ENCODE results near the gene MDGA2.

- TF ChIP-seq, protein P1, sequence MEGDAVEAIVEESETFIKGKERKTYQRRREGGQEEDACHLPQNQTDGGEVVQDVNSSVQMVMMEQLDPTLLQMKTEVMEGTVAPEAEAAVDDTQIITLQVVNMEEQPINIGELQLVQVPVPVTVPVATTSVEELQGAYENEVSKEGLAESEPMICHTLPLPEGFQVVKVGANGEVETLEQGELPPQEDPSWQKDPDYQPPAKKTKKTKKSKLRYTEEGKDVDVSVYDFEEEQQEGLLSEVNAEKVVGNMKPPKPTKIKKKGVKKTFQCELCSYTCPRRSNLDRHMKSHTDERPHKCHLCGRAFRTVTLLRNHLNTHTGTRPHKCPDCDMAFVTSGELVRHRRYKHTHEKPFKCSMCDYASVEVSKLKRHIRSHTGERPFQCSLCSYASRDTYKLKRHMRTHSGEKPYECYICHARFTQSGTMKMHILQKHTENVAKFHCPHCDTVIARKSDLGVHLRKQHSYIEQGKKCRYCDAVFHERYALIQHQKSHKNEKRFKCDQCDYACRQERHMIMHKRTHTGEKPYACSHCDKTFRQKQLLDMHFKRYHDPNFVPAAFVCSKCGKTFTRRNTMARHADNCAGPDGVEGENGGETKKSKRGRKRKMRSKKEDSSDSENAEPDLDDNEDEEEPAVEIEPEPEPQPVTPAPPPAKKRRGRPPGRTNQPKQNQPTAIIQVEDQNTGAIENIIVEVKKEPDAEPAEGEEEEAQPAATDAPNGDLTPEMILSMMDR (conservative IDR thresholded peaks at IDR 0.05 in 1 of 2, IDR thresholded peaks at IDR 0.05 in 1 of 2; ENCODE audit: low read depth in 1 of 2, low read length in 2 of 2): no peak
- no peak for TF ChIP-seq EZH2 (IDR thresholded peaks at IDR 0.05; ENCODE audit: low read length, missing control alignments)
These were observed 35.2 kb upstream of the MDGA2 start for GRCh38 chr14:47710581-47710980.
